Measurements from ENCODE around the gene GPR176. TPM values are rescaled to one million over a fixed set of nuclear protein-coding genes. Genes with fewer than 3 reads are reported as not detected.

The GPR176 gene
- total and polyA plus RNA-seq, 9 donors: 0.68 to 8.5 (median 1.8) TPM

GRCh38 chr15:39833515-39833981 is 86.5 kb downstream of the GPR176 start:
- no peaks in the 10 kb centered on the region for H3K27me3 ChIP-seq
- intact Hi-C loops (cut with DNase I): no loop called here
- H3K36me3 ChIP-seq: no peaks in the 10 kb centered on the region
- H3K9me3 ChIP-seq: no peaks in the 10 kb centered on the region
- H3K4me3 ChIP-seq: no peak overlapping the region
- no peaks in the 10 kb centered on the region for H3K4me1 ChIP-seq (ENCODE audit: insufficient read depth)
- WGBS, 3 donors: 84 to 91% (median 89%) methylated on average over 3 of the region's 3 CpGs
- no peak for DNase-seq
- TF ChIP-seq CTCF (IDR thresholded peaks at IDR 0.05): no peak
- no peak for TF ChIP-seq EP300 (IDR thresholded peaks at IDR 0.05)
- no peak for TF ChIP-seq POLR2A (IDR thresholded peaks at IDR 0.05)
- H3K27ac ChIP-seq: no peak overlapping the region

GRCh38 chr15:39830166-39830565 is 89.9 kb downstream of the GPR176 start:
- no peaks in the 10 kb centered on the region for H3K27me3 ChIP-seq
- no peak for DNase-seq
- H3K9me3 ChIP-seq: no peaks in the 10 kb centered on the region
- intact Hi-C loops (cut with DNase I): no loop called here
- no peaks in the 10 kb centered on the region for H3K36me3 ChIP-seq
- no peak overlapping the region for H3K4me3 ChIP-seq
- TF ChIP-seq EP300 (IDR thresholded peaks at IDR 0.05) (no peak), POLR2A (IDR thresholded peaks at IDR 0.05) (no peak), CTCF (IDR thresholded peaks at IDR 0.05) (no peak)
- 35 to 47% (median 42%) methylated on average over 1 of the region's 1 CpG for WGBS, 3 donors
- H3K4me1 ChIP-seq (ENCODE audit: insufficient read depth): no peaks in the 10 kb centered on the region
- no peak overlapping the region for H3K27ac ChIP-seq

GRCh38 chr15:39828374-39828931 is 91.6 kb downstream of the GPR176 start:
- intact Hi-C loops (cut with DNase I): loop anchor here in 1 of 4 donors (10.0 kb wide), 1 partner anchor 56 kb away; no protein-coding TSS in a partner anchor
- H3K27ac ChIP-seq: no peak overlapping the region
- no peaks in the 10 kb centered on the region for H3K9me3 ChIP-seq
- H3K27me3 ChIP-seq: no peaks in the 10 kb centered on the region
- H3K4me1 ChIP-seq (ENCODE audit: insufficient read depth): no peaks in the 10 kb centered on the region
- 26 to 30% (median 27%) methylated on average over 6 of the region's 6 CpGs for WGBS, 3 donors
- no peak for TF ChIP-seq POLR2A (IDR thresholded peaks at IDR 0.05)
- no peak for TF ChIP-seq EP300 (IDR thresholded peaks at IDR 0.05)
- no peak for TF ChIP-seq CTCF (IDR thresholded peaks at IDR 0.05)
- H3K36me3 ChIP-seq: no peaks in the 10 kb centered on the region
- no peak overlapping the region for H3K4me3 ChIP-seq
- DNase-seq: peak in 2 of 5 donors; percentile 25 to 48

GRCh38 chr15:39826975-39827374 is 93.1 kb downstream of the GPR176 start:
- H3K4me1 ChIP-seq (ENCODE audit: insufficient read depth): no peaks in the 10 kb centered on the region
- DNase-seq: no peak
- no peak overlapping the region for H3K4me3 ChIP-seq
- H3K36me3 ChIP-seq: no peaks in the 10 kb centered on the region
- intact Hi-C loops (cut with DNase I): loop anchor here in 1 of 4 donors (10.0 kb wide), 1 partner anchor 58 kb away; no protein-coding TSS in a partner anchor
- no peaks in the 10 kb centered on the region for H3K27me3 ChIP-seq
- no peak overlapping the region for H3K27ac ChIP-seq
- 94 to 99% (median 99%) methylated on average over 2 of the region's 2 CpGs for WGBS, 3 donors
- H3K9me3 ChIP-seq: no peaks in the 10 kb centered on the region
- no peak for TF ChIP-seq POLR2A (IDR thresholded peaks at IDR 0.05)
- no peak for TF ChIP-seq CTCF (IDR thresholded peaks at IDR 0.05)
- TF ChIP-seq EP300 (IDR thresholded peaks at IDR 0.05): no peak

Data from ovary (tissue), 9 donors.